B cell (primary cell): Measurements from ENCODE around the gene PPP1R3C. TPM values are rescaled to one million over a fixed set of nuclear protein-coding genes. Genes with fewer than 3 reads are reported as not detected.

Experiments
- ATAC-seq: fragments of 200-7000 bp; cut with Tn5 transposase; one replicate; pipeline ENCODE4 v1.10.0; 2021; ENCODE audit warnings: low read depth, mild to moderate bottlenecking, moderate number of reproducible peaks, moderate library complexity
- CTCF ChIA-PET: fragments of 350-600 bp; sonication (Branson Sonifier 250); formaldehyde crosslinking; loops from one replicate; lab custom pipeline; 2021; ENCODE audit warnings: antibody characterized with exemption, inconsistent platforms; lab: Charles Lee
- POLR2A ChIA-PET: fragments of 350-600 bp; sonication (Branson Sonifier 250); formaldehyde crosslinking; loops from one replicate; lab custom pipeline; 2021; ENCODE audit warnings: antibody characterized with exemption; lab: Charles Lee
- DNase-seq: peaks from one replicate; pipeline ENCODE4 v3.0.0; 2013
- H2AFZ ChIP-seq: 2 replicates; pipeline ENCODE4 v1.6.1; 2012; ENCODE audit warnings: mild to moderate bottlenecking, low read depth, low read length; ENCODE audit not compliant: insufficient read depth, poor library complexity, severe bottlenecking
- H3K27ac ChIP-seq, 2 donors: 1 replicate in 1 of 2; 2 replicates in 1 of 2; pipeline ENCODE4 v1.5.1; 2012 to 2013; ENCODE audit warnings: low read length in 2 of 2, mild to moderate bottlenecking in 2 of 2, moderate library complexity in 1 of 2
- H3K27me3 ChIP-seq, 4 experiments: fragments of 200-600 bp in 1 of 4; sonication (generic) in 1 of 4; replicated peaks in 1 of 4; 1 replicate in 2 of 4; 2 replicates in 2 of 4; pipeline versions ENCODE4 v1.6.1 to v1.7.0; 2013 to 2016; ENCODE audit warnings: low read length in 3 of 4, mild to moderate bottlenecking in 2 of 4, mixed read lengths in 1 of 4, moderate library complexity in 1 of 4; ENCODE audit not compliant: insufficient read depth in 4 of 4, control insufficient read depth in 3 of 4; ENCODE audit errors: control extremely low read depth in 1 of 4
- H3K36me3 ChIP-seq, 2 experiments: replicated peaks in 1 of 2; 1 replicate in 1 of 2; 2 replicates in 1 of 2; pipeline versions ENCODE4 v1.6.1 to v1.7.1; 2013; ENCODE audit warnings: low read length in 1 of 2; ENCODE audit not compliant: insufficient read depth in 2 of 2, control insufficient read depth in 1 of 2; ENCODE audit errors: control extremely low read depth in 1 of 2, extremely low read depth in 1 of 2
- H3K4me1 ChIP-seq, 2 donors: fragments of 200-600 bp in 1 of 2; sonication (generic) in 1 of 2; 1 replicate in 1 of 2; 2 replicates in 1 of 2; pipeline versions ENCODE4 v1.5.1 to v1.6.1; 2013 to 2017; ENCODE audit warnings: low read length in 2 of 2; ENCODE audit not compliant: control insufficient read depth in 2 of 2, insufficient read depth in 2 of 2
- H3K4me2 ChIP-seq: replicated peaks from 2 replicates; pipeline ENCODE3; 2012; ENCODE audit warnings: mild to moderate bottlenecking, low read depth, low read length; ENCODE audit not compliant: poor library complexity, severe bottlenecking
- H3K4me3 ChIP-seq, 5 experiments: fragments of 200-600 bp in 1 of 5; sonication (generic) in 1 of 5; 1 replicate in 3 of 5; 2 replicates in 2 of 5; pipeline versions ENCODE4 v1.5.1 to v1.7.0; 2011 to 2016; ENCODE audit warnings: low read length in 4 of 5, mild to moderate bottlenecking in 4 of 5, low read depth in 2 of 5, control low read depth in 1 of 5, moderate library complexity in 1 of 5; ENCODE audit not compliant: insufficient read depth in 1 of 5; ENCODE audit errors: control extremely low read depth in 1 of 5, extremely low read depth in 1 of 5
- H3K79me2 ChIP-seq: fragments of 200-600 bp; sonication (generic); one replicate; pipeline ENCODE4 v1.6.0; 2016; ENCODE audit warnings: low read length; ENCODE audit not compliant: control insufficient read depth, insufficient read depth
- H3K9ac ChIP-seq: fragments of 200-600 bp; sonication (generic); 2 replicates; pipeline ENCODE4 v1.6.1; 2017; ENCODE audit warnings: mild to moderate bottlenecking, low read length, moderate library complexity
- H3K9me3 ChIP-seq, 3 donors: one replicate each; pipeline versions ENCODE4 v1.6.1 to v1.7.1; 2013; ENCODE audit warnings: low read length in 2 of 3; ENCODE audit not compliant: control insufficient read depth in 2 of 3, insufficient read depth in 1 of 3; ENCODE audit errors: control extremely low read depth in 1 of 3
- H4K20me1 ChIP-seq: 2 replicates; pipeline ENCODE4 v1.6.0; 2012; ENCODE audit warnings: mild to moderate bottlenecking, low read length; ENCODE audit not compliant: insufficient read depth, control insufficient read depth, poor library complexity, severe bottlenecking
- H3K27ac Mint-ChIP-seq: one replicate; pipeline ENCODE4 v1.8.0; 2021; ENCODE audit warnings: mixed read lengths
- H3K27me3 Mint-ChIP-seq: one replicate; pipeline ENCODE4 v1.8.0; 2021; ENCODE audit warnings: mixed read lengths
- H3K4me1 Mint-ChIP-seq: one replicate; pipeline ENCODE4 v1.8.0; 2021; ENCODE audit warnings: mixed read lengths
- H3K4me3 Mint-ChIP-seq: one replicate; pipeline ENCODE4 v1.8.0; 2021; ENCODE audit warnings: mixed read lengths
- H3K9me3 Mint-ChIP-seq: one replicate; pipeline ENCODE4 v1.8.0; 2022; ENCODE audit warnings: mixed read lengths; ENCODE audit not compliant: insufficient read depth
- CTCF ChIP-seq: fragments of 200-600 bp; IDR thresholded peaks from one replicate; pipeline ENCODE4 v1.8.0; 2022; ENCODE audit warnings: antibody characterized with exemption, mild to moderate bottlenecking
- EZH2 ChIP-seq: IDR thresholded peaks from 2 replicates; pipeline ENCODE4 v1.6.1; 2012; ENCODE audit warnings: borderline replicate concordance, low read depth, mild to moderate bottlenecking, moderate library complexity, low read length; ENCODE audit not compliant: insufficient read depth, poor library complexity, severe bottlenecking
- WGBS: methylation state at CpG from one replicate; pipeline ENCODE4 v1.1.5; 2013; ENCODE audit warnings: missing lambda C conversion rate; ENCODE audit not compliant: insufficient coverage; 5-methylcytosine and 5-hydroxymethylcytosine counted together
- intact Hi-C: fragments of 100-400 bp; cut with micrococcal nuclease; formaldehyde crosslinking; loops from one replicate; pipeline ENCODE4 v1.10.0; 2022
- polyA plus RNA-seq: library from polyadenylated mRNA; depleted of rRNA; stranded (reverse); fragments of >200 nt; gene quantifications from 2 replicates; pipeline ENCODE4 v1.2.3, GENCODE V29; 2012
- total RNA-seq, 2 donors: library from RNA; stranded (reverse); fragments of 120-200 nt in 1 of 2; gene quantifications; 1 replicate in 1 of 2; 2 replicates in 1 of 2; pipeline versions ENCODE4 v1.2.3 to v1.2.4, GENCODE V29; 2013 to 2022

PPP1R3C gene
- total and polyA plus RNA-seq, 2 donors (not counting 1 experiment from before 2014, with no cell fraction given) = not detected

GRCh38 chr10:91598211-91598977, 34.5 kb downstream of the PPP1R3C start:
- POLR2A ChIA-PET = no interaction called here
- Mint-ChIP-seq H3K27me3 (peaks cover 20% of the 10 kb centered on the region), H3K4me3 (no peak overlapping the region), H3K9me3 (no peaks in the 10 kb centered on the region), H3K27ac (no peak overlapping the region), H3K4me1 (no peaks in the 10 kb centered on the region)
- H3K36me3 ChIP-seq = no peaks in the 10 kb centered on the region
- H4K20me1 ChIP-seq = no peaks in the 10 kb centered on the region
- H3K79me2 ChIP-seq = no peaks in the 10 kb centered on the region
- no peak for TF ChIP-seq EZH2
- TF ChIP-seq CTCF = no peak
- no peak overlapping the region for H3K27ac ChIP-seq
- no peak for DNase-seq
- no peaks in the 10 kb centered on the region for H3K9me3 ChIP-seq
- no peak overlapping the region for H3K4me3 ChIP-seq
- H3K4me1 ChIP-seq = no peaks in the 10 kb centered on the region
- intact Hi-C loops = no loop called here
- no peak for ATAC-seq
- H2AFZ ChIP-seq = no peak overlapping the region
- no peaks in the 10 kb centered on the region for H3K27me3 ChIP-seq
- CTCF ChIA-PET = no interaction called here
- H3K4me2 ChIP-seq = no peak overlapping the region
- H3K9ac ChIP-seq = no peak overlapping the region
- no CpG with 5 or more reads among the region's 6 CpGs for WGBS

GRCh38 chr10:91597197-91597881, 35.5 kb downstream of the PPP1R3C start:
- intact Hi-C loops = no loop called here
- no peaks in the 10 kb centered on the region for H4K20me1 ChIP-seq
- CTCF ChIA-PET = no interaction called here
- H3K9ac ChIP-seq = no peak overlapping the region
- POLR2A ChIA-PET = no interaction called here
- no peaks in the 10 kb centered on the region for H3K36me3 ChIP-seq
- TF ChIP-seq CTCF = no peak
- no peak for TF ChIP-seq EZH2
- no peak overlapping the region for H3K4me2 ChIP-seq
- ATAC-seq (no peak), DNase-seq (no peak)
- H3K27me3 Mint-ChIP-seq = peaks cover 19% of the 10 kb centered on the region
- no peak overlapping the region for H3K27ac ChIP-seq
- H3K4me3 ChIP-seq = no peak overlapping the region
- no peak overlapping the region for H3K27ac Mint-ChIP-seq
- no peaks in the 10 kb centered on the region for H3K79me2 ChIP-seq
- 86% methylated on average over 4 of the region's 7 CpGs for WGBS
- H3K4me1 ChIP-seq = no peaks in the 10 kb centered on the region
- H3K9me3 Mint-ChIP-seq = no peaks in the 10 kb centered on the region
- no peaks in the 10 kb centered on the region for H3K4me1 Mint-ChIP-seq
- H3K27me3 ChIP-seq = no peaks in the 10 kb centered on the region
- H2AFZ ChIP-seq = no peak overlapping the region
- no peak overlapping the region for H3K4me3 Mint-ChIP-seq
- no peaks in the 10 kb centered on the region for H3K9me3 ChIP-seq
